Epithelial cell of proximal tubule (primary cell): ENCODE results near the gene PDE4D. TPM values are rescaled to one million over a fixed set of nuclear protein-coding genes. Genes with fewer than 3 reads are reported as not detected.

Experiments
- DNase-seq: peaks from one replicate; pipeline ENCODE4 v3.0.0-alpha.2; 2011; ENCODE audit warnings: low read depth
- H3K4me3 ChIP-seq: 2 replicates; pipeline ENCODE4 v1.5.1; 2011; ENCODE audit warnings: low read depth, mild to moderate bottlenecking, low read length
- CTCF ChIP-seq: conservative IDR thresholded peaks from 2 replicates; pipeline ENCODE4 v1.5.1; 2012; ENCODE audit warnings: low read depth, mild to moderate bottlenecking, low read length
- total RNA-seq: library from RNA; depleted of rRNA; stranded (reverse); fragments of >200 nt; gene quantifications from 2 replicates; pipeline ENCODE4 v1.2.3, GENCODE V29; 2015

The PDE4D gene
- total RNA-seq, 1 donor from 2014 or later: 18.4 TPM

GRCh38 chr5:59178071-59178470 lies 715.5 kb downstream of the PDE4D start:
- no peak for DNase-seq
- H3K4me3 ChIP-seq: no peak overlapping the region
- no peak for TF ChIP-seq CTCF

GRCh38 chr5:59177644-59178043 lies 715.9 kb downstream of the PDE4D start:
- H3K4me3 ChIP-seq: no peak overlapping the region
- no peak for DNase-seq
- no peak for TF ChIP-seq CTCF

GRCh38 chr5:59174248-59174844 lies 719.2 kb downstream of the PDE4D start:
- TF ChIP-seq CTCF: peak; percentile 97

GRCh38 chr5:59173578-59173977 lies 719.9 kb downstream of the PDE4D start:
- no peak for DNase-seq
- TF ChIP-seq CTCF: no peak
- H3K4me3 ChIP-seq: no peak overlapping the region

More at GRCh38 chr5:59174248-59174844, 719.2 kb downstream of the PDE4D start:
- no peak overlapping the region for H3K4me3 ChIP-seq
- peak; percentile 36 for DNase-seq

GRCh38 chr5:59171131-59171530 lies 722.4 kb downstream of the PDE4D start:
- no peak overlapping the region for H3K4me3 ChIP-seq
- no peak for TF ChIP-seq CTCF
- no peak for DNase-seq

- TF ChIP-seq CTCF: no peak
- H3K4me3 ChIP-seq: no peak overlapping the region
- DNase-seq: no peak
Measured at GRCh38 chr5:59169768-59170150, 723.8 kb downstream of the PDE4D start.

GRCh38 chr5:59169081-59169767 lies 724.3 kb downstream of the PDE4D start:
- no peak for DNase-seq
- no peak overlapping the region for H3K4me3 ChIP-seq
- no peak for TF ChIP-seq CTCF
